ENCODE data around the gene LRP4.

Gene LRP4

GRCh38 chr11:46892838-46893237, 25.5 kb downstream of the LRP4 start:
- H3K9ac ChIP-seq, result no peak overlapping the region
- H3K4me2 ChIP-seq, result no peak overlapping the region
- H4K20me1 ChIP-seq, result no peaks in the 10 kb centered on the region
- H3K9me3 ChIP-seq (replicated peaks in 1 of 11), result no peaks in the 10 kb centered on the region
- H3K27ac ChIP-seq, result no peak overlapping the region
- no peaks in the 10 kb centered on the region for H3K27me3 ChIP-seq
- no peaks in the 10 kb centered on the region for H3K36me3 ChIP-seq
- no peak for TF ChIP-seq Cebpa-rat (IDR thresholded peaks at IDR 0.05)
- H3K4me1 ChIP-seq, result peaks cover 0 to 8% (median 2%) of the 10 kb centered on the region in 10 experiments; a peak in 6 of 20 replicates
- H3K4me3 ChIP-seq, result no peak overlapping the region

- Histone ChIP-seq H4K20me1 (no peaks in the 10 kb centered on the region), H3K4me2 (no peak overlapping the region), H3K36me3 (no peaks in the 10 kb centered on the region), H3K27me3 (no peaks in the 10 kb centered on the region), H3K4me3 (no peak overlapping the region), H3K27ac (no peak overlapping the region), H3K4me1 (peaks cover 0 to 8% (median 2%) of the 10 kb centered on the region in 10 experiments; a peak in 6 of 20 replicates), H3K9ac (no peak overlapping the region), H3K9me3 (replicated peaks in 1 of 11) (no peaks in the 10 kb centered on the region)
- no peak for TF ChIP-seq Cebpa-rat (IDR thresholded peaks at IDR 0.05)
These were observed 26.2 kb downstream of the LRP4 start for GRCh38 chr11:46892109-46892508.

- Histone ChIP-seq H3K36me3 (no peaks in the 10 kb centered on the region), H4K20me1 (no peaks in the 10 kb centered on the region), H3K4me1 (peaks cover 0 to 8% (median 2%) of the 10 kb centered on the region in 10 experiments; a peak in 6 of 20 replicates), H3K27me3 (no peaks in the 10 kb centered on the region), H3K9ac (no peak overlapping the region), H3K9me3 (replicated peaks in 1 of 11) (no peaks in the 10 kb centered on the region), H3K4me2 (no peak overlapping the region), H3K27ac (no peak overlapping the region), H3K4me3 (no peak overlapping the region)
- TF ChIP-seq Cebpa-rat (IDR thresholded peaks at IDR 0.05), result no peak
These were observed 27.7 kb downstream of the LRP4 start for GRCh38 chr11:46890665-46891064.

GRCh38 chr11:46889689-46890475, 28.5 kb downstream of the LRP4 start:
- Histone ChIP-seq H3K9me3 (replicated peaks in 1 of 11) (no peaks in the 10 kb centered on the region), H3K36me3 (no peaks in the 10 kb centered on the region), H3K9ac (no peak overlapping the region), H3K4me1 (peaks cover 0 to 8% (median 2%) of the 10 kb centered on the region in 10 experiments; a peak in 6 of 20 replicates), H3K4me3 (no peak overlapping the region), H3K4me2 (peak overlapping the region in 4 of 11 experiments; percentile 3 to 40 (median 14); a peak in 2 of 22 replicates), H3K27me3 (no peaks in the 10 kb centered on the region), H3K27ac (no peak overlapping the region), H4K20me1 (no peaks in the 10 kb centered on the region)
- no peak for TF ChIP-seq Cebpa-rat (IDR thresholded peaks at IDR 0.05)

- H3K4me1 ChIP-seq, result peaks cover 0 to 8% (median 2%) of the 10 kb centered on the region in 10 experiments; a peak in 6 of 20 replicates
- TF ChIP-seq Cebpa-rat (IDR thresholded peaks at IDR 0.05), result no peak
- H3K27ac ChIP-seq, result no peak overlapping the region
- H3K9ac ChIP-seq, result no peak overlapping the region; a peak in 1 of 22 replicates
- no peaks in the 10 kb centered on the region for H3K36me3 ChIP-seq
- H3K4me2 ChIP-seq, result no peak overlapping the region
- no peaks in the 10 kb centered on the region for H4K20me1 ChIP-seq
- no peaks in the 10 kb centered on the region for H3K9me3 ChIP-seq (replicated peaks in 1 of 11)
- no peak overlapping the region for H3K4me3 ChIP-seq
- no peaks in the 10 kb centered on the region for H3K27me3 ChIP-seq
These were observed 29.1 kb downstream of the LRP4 start for GRCh38 chr11:46889251-46889650.

GRCh38 chr11:46888636-46889035, 29.7 kb downstream of the LRP4 start:
- Histone ChIP-seq H3K9ac (no peak overlapping the region), H3K27me3 (no peaks in the 10 kb centered on the region), H3K9me3 (replicated peaks in 1 of 11) (no peaks in the 10 kb centered on the region), H4K20me1 (no peaks in the 10 kb centered on the region), H3K36me3 (no peaks in the 10 kb centered on the region), H3K4me1 (peaks cover 0 to 8% (median 2%) of the 10 kb centered on the region in 10 experiments; a peak in 6 of 20 replicates), H3K4me2 (no peak overlapping the region), H3K4me3 (no peak overlapping the region), H3K27ac (no peak overlapping the region)
- no peak for TF ChIP-seq Cebpa-rat (IDR thresholded peaks at IDR 0.05)

GRCh38 chr11:46886211-46886610, 32.1 kb downstream of the LRP4 start:
- no peaks in the 10 kb centered on the region for H3K36me3 ChIP-seq

GRCh38 chr11:46879056-46879585, 39.2 kb downstream of the LRP4 start:
- Histone ChIP-seq H3K9ac (no peak overlapping the region), H3K36me3 (no peaks in the 10 kb centered on the region), H3K4me3 (no peak overlapping the region), H3K9me3 (replicated peaks in 1 of 11) (no peaks in the 10 kb centered on the region), H3K4me2 (no peak overlapping the region), H4K20me1 (no peaks in the 10 kb centered on the region), H3K27me3 (no peaks in the 10 kb centered on the region), H3K4me1 (peaks cover 0 to 7% (median 0%) of the 10 kb centered on the region in 10 experiments; a peak in 1 of 20 replicates), H3K27ac (no peak overlapping the region)
- TF ChIP-seq Cebpa-rat (IDR thresholded peaks at IDR 0.05), result no peak

More at GRCh38 chr11:46886211-46886610, 32.1 kb downstream of the LRP4 start:
- no peaks in the 10 kb centered on the region for H4K20me1 ChIP-seq
- no peak overlapping the region for H3K4me3 ChIP-seq
- no peaks in the 10 kb centered on the region for H3K9me3 ChIP-seq (replicated peaks in 1 of 11)
- no peak for TF ChIP-seq Cebpa-rat (IDR thresholded peaks at IDR 0.05)
- H3K9ac ChIP-seq, result no peak overlapping the region
- H3K27ac ChIP-seq, result no peak overlapping the region
- peaks cover 0 to 8% (median 2%) of the 10 kb centered on the region in 10 experiments; a peak in 6 of 20 replicates for H3K4me1 ChIP-seq
- H3K4me2 ChIP-seq, result no peak overlapping the region
- H3K27me3 ChIP-seq, result no peaks in the 10 kb centered on the region

GRCh38 chr11:46877580-46877979, 40.8 kb downstream of the LRP4 start:
- Histone ChIP-seq H3K4me3 (no peak overlapping the region), H4K20me1 (no peaks in the 10 kb centered on the region), H3K27me3 (no peaks in the 10 kb centered on the region), H3K27ac (no peak overlapping the region), H3K9ac (no peak overlapping the region), H3K4me2 (no peak overlapping the region), H3K36me3 (no peaks in the 10 kb centered on the region), H3K9me3 (replicated peaks in 1 of 11) (no peaks in the 10 kb centered on the region), H3K4me1 (peaks cover 0 to 8% (median 0%) of the 10 kb centered on the region in 10 experiments; a peak in 1 of 20 replicates)
- no peak for TF ChIP-seq Cebpa-rat (IDR thresholded peaks at IDR 0.05)
